GM23338 (cell line): ENCODE data around the gene TRIM8. TPM values are rescaled to one million over a fixed set of nuclear protein-coding genes. Genes with fewer than 3 reads are reported as not detected.

Experiments
- ATAC-seq: fragments of 200-7000 bp; cut with Tn5 transposase; 3 replicates; pipeline ENCODE4 v1.9.1; 2020
- DNase-seq: peaks from one replicate; pipeline ENCODE4 v3.0.0-alpha.2; 2015; ENCODE audit warnings: low spot score
- H2AFZ ChIP-seq: fragments of 200-600 bp; sonication (generic); 2 replicates; pipeline ENCODE4 v1.8.0; 2016; ENCODE audit warnings: antibody characterized with exemption, mild to moderate bottlenecking, moderate library complexity
- H3F3A ChIP-seq: fragments of 200-600 bp; sonication (generic); replicated peaks from 2 replicates; pipeline ENCODE4 v1.8.0; 2017; ENCODE audit warnings: antibody characterized with exemption, mixed run types, low read depth
- H3K27ac ChIP-seq: fragments of 200-600 bp; sonication (generic); 2 replicates; pipeline ENCODE4 v1.6.1; 2016; ENCODE audit warnings: low read depth
- H3K27me3 ChIP-seq: fragments of 200-600 bp; sonication (generic); 2 replicates; pipeline ENCODE4 v1.8.0; 2016; ENCODE audit warnings: mild to moderate bottlenecking, mixed run types, moderate library complexity; ENCODE audit not compliant: insufficient read depth
- H3K36me3 ChIP-seq: fragments of 200-600 bp; sonication (generic); 2 replicates; pipeline ENCODE4 v1.8.0; 2016; ENCODE audit warnings: mild to moderate bottlenecking; ENCODE audit not compliant: insufficient read depth
- H3K4me1 ChIP-seq: fragments of 200-600 bp; sonication (generic); 2 replicates; pipeline ENCODE4 v1.8.0; 2016; ENCODE audit warnings: mild to moderate bottlenecking, moderate library complexity; ENCODE audit not compliant: insufficient read depth
- H3K4me2 ChIP-seq: fragments of 200-600 bp; sonication (generic); 2 replicates; pipeline ENCODE4 v1.7.1; 2017; ENCODE audit warnings: mixed run types
- H3K4me3 ChIP-seq: fragments of 200-600 bp; sonication (generic); 2 replicates; pipeline ENCODE4 v1.6.1; 2016; ENCODE audit warnings: mixed run types
- H3K79me2 ChIP-seq: fragments of 200-600 bp; sonication (generic); replicated peaks from 2 replicates; pipeline ENCODE4 v1.8.0; 2017; ENCODE audit warnings: mild to moderate bottlenecking; ENCODE audit not compliant: insufficient read depth
- H3K9me2 ChIP-seq: fragments of 200-600 bp; sonication (generic); 2 replicates; pipeline ENCODE4 v1.8.0; 2017; ENCODE audit not compliant: insufficient read depth
- H4K20me1 ChIP-seq: fragments of 200-600 bp; sonication (generic); replicated peaks from 2 replicates; pipeline ENCODE4 v1.8.0; 2017; ENCODE audit warnings: mild to moderate bottlenecking; ENCODE audit not compliant: insufficient read depth
- H3K27ac Mint-ChIP-seq: 2 replicates; pipeline ENCODE4 v1.8.0; 2020; ENCODE audit warnings: inconsistent platforms, mild to moderate bottlenecking, moderate library complexity, mixed read lengths
- H3K27me3 Mint-ChIP-seq: 3 replicates; pipeline ENCODE4 v1.8.0; 2022; ENCODE audit warnings: low read depth, mild to moderate bottlenecking, moderate library complexity, mixed read lengths, inconsistent platforms; ENCODE audit not compliant: insufficient read depth, poor library complexity
- H3K36me3 Mint-ChIP-seq: 3 replicates; pipeline ENCODE4 v1.8.0; 2021; ENCODE audit warnings: low read depth, mild to moderate bottlenecking, inconsistent platforms, moderate library complexity, mixed read lengths
- H3K4me1 Mint-ChIP-seq: 3 replicates; pipeline ENCODE4 v1.8.0; 2020; ENCODE audit warnings: mild to moderate bottlenecking, inconsistent platforms, mixed read lengths
- H3K4me3 Mint-ChIP-seq: 3 replicates; pipeline ENCODE4 v1.8.0; 2021; ENCODE audit warnings: moderate library complexity, mild to moderate bottlenecking, inconsistent platforms, mixed read lengths
- H3K9me3 Mint-ChIP-seq: 3 replicates; pipeline ENCODE4 v1.8.0; 2020; ENCODE audit warnings: moderate library complexity, mild to moderate bottlenecking, inconsistent platforms, mixed read lengths
- CREB1 ChIP-seq: fragments of 250-450 bp; sonication (Bioruptor Pico); IDR thresholded peaks from 2 replicates; pipeline ENCODE4 v1.5.0; 2020; ENCODE audit warnings: low read depth, mild to moderate bottlenecking, moderate library complexity
- CTCF ChIP-seq, 2 experiments: fragments of 200-600 bp in 1 of 2; sonication (generic) in 1 of 2; conservative IDR thresholded peaks; 2 replicates each; pipeline versions ENCODE4 v1.5.1 to v1.6.1; 2016 to 2017; ENCODE audit warnings: antibody characterized with exemption in 2 of 2, low read depth in 2 of 2, mild to moderate bottlenecking in 2 of 2, moderate library complexity in 1 of 2
- ETS1 ChIP-seq: IDR thresholded peaks from 2 replicates; pipeline ENCODE4 v1.6.1; 2016; ENCODE audit warnings: antibody characterized with exemption
- EZH2 ChIP-seq: fragments of 200-600 bp; sonication (generic); IDR thresholded peaks from one replicate; pipeline ENCODE4 v1.8.0; 2017; ENCODE audit warnings: antibody characterized with exemption, mild to moderate bottlenecking, low read depth; ENCODE audit not compliant: unreplicated experiment
- EZH2phosphoT487 ChIP-seq: fragments of 200-600 bp; sonication (generic); IDR thresholded peaks from one replicate; pipeline ENCODE4 v1.8.1; 2018; ENCODE audit warnings: antibody characterized with exemption; ENCODE audit not compliant: unreplicated experiment
- JUNB ChIP-seq: IDR thresholded peaks from one replicate; pipeline ENCODE4 v1.6.1; 2016; ENCODE audit warnings: antibody characterized with exemption; ENCODE audit not compliant: unreplicated experiment
- NANOG ChIP-seq: IDR thresholded peaks from 2 replicates; pipeline ENCODE4 v1.6.1; 2016; ENCODE audit warnings: antibody characterized with exemption, borderline replicate concordance
- POLR2AphosphoS5 ChIP-seq: IDR thresholded peaks from 2 replicates; pipeline ENCODE4 v1.6.1; 2016; ENCODE audit warnings: antibody characterized with exemption, low read depth
- STAT1 ChIP-seq: IDR thresholded peaks from one replicate; pipeline ENCODE4 v1.6.1; 2016; ENCODE audit warnings: antibody characterized with exemption; ENCODE audit not compliant: unreplicated experiment
- ZNF114 ChIP-seq: fragments of 250-450 bp; sonication (Bioruptor Pico); IDR thresholded peaks from 2 replicates; pipeline ENCODE4 v1.5.0; 2020; ENCODE audit warnings: mild to moderate bottlenecking, moderate library complexity
- ZNF331 ChIP-seq: fragments of 250-450 bp; sonication (Bioruptor Pico); IDR thresholded peaks from 2 replicates; pipeline ENCODE4 v1.5.0; 2020; ENCODE audit warnings: low read depth, mild to moderate bottlenecking, moderate library complexity
- polyA plus RNA-seq: library from polyadenylated mRNA; unstranded; fragments of >200 nt; fragmentation: Nextera tagmentation; extraction: Ambion mirVana; gene quantifications from 2 replicates; pipeline ENCODE4 v1.2.1, GENCODE V29; 2016
- total RNA-seq: library from RNA; depleted of rRNA; stranded (reverse); fragments of >200 nt; shearing (Covaris generic); gene quantifications from 2 replicates; pipeline ENCODE4 v1.2.3, GENCODE V29; 2014
- TF ChIP-seq, protein P1 (sequence below): IDR thresholded peaks from one replicate; pipeline ENCODE4 v1.6.1; 2018; ENCODE audit warnings: antibody characterized with exemption; ENCODE audit not compliant: unreplicated experiment

TRIM8 gene
- total and polyA plus RNA-seq, 2 experiments from 2014 or later: 15.1 to 36.7 TPM

GRCh38 chr10:102658802-102659201, 14.5 kb downstream of the TRIM8 start (continued):
- TF ChIP-seq POLR2AphosphoS5: no peak
- no peak for TF ChIP-seq ZNF331 (CRISPR knock-in tag)
- no peak for TF ChIP-seq ETS1
- no peak for TF ChIP-seq EZH2
- no peak for TF ChIP-seq EZH2phosphoT487
- TF ChIP-seq JUNB: no peak
- TF ChIP-seq CTCF (conservative IDR thresholded peaks at IDR 0.05; ENCODE audit: low read depth in 2 of 2): no peak
- no peak for TF ChIP-seq ZNF114

DNA sequence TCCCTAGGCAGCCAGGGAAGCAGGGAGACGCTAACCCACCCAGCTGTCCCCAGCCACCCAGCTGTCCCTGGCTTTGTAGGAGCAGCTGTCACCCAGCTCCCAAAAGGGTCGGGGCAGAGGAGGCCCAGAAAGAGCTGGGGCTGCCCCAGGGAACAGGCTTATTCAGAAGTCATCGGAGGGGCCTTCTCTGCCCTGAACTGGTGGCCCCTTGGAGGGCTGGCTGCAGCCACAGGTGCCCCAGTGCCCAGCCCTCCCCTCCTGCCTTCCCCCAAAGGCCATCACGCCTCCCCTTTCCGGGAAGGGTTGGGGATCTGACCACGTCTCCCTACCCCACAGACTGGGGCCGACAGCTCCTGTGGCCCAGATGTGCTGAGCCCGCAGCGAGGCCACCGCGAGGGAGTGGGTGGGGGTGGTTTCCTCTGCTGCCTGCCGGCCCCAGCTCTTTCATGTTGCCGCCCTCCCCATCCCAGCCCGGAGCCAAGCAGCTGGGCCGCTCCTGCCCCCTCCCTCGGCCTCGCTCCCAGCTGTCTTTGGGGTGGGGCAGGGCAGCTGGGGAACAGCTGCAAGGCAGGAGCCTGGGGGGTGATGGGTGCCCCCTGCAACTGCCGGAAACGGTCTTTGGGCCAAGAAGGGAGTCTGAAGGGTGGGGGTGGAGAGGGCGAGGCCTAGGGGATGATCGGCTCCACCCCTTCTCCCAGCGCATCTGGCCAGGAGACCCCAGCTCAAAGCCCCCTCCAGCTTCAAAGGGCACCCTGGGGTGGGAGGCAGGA, 16.8 kb downstream of the TRIM8 start:
- no peaks in the 10 kb centered on the region for H4K20me1 ChIP-seq
- Mint-ChIP-seq H3K27ac (no peak overlapping the region), H3K4me1 (peaks cover 13% of the 10 kb centered on the region; the same call in 2 of the 3 replicates), H3K4me3 (no peak overlapping the region), H3K27me3 (peaks cover 13% of the 10 kb centered on the region), H3K36me3 (peaks cover 13% of the 10 kb centered on the region), H3K9me3 (no peaks in the 10 kb centered on the region)
- no peaks in the 10 kb centered on the region for H3K79me2 ChIP-seq
- peak overlapping the region; percentile 58 for H3K4me2 ChIP-seq
- no peaks in the 10 kb centered on the region for H3K9me2 ChIP-seq
- peak overlapping the region; percentile 35; the same call in 1 of the 2 replicates for H3K4me3 ChIP-seq
- no peaks in the 10 kb centered on the region for H3K27me3 ChIP-seq
- H3F3A ChIP-seq: no peaks in the 10 kb centered on the region
- ATAC-seq: peak; percentile 60
- H2AFZ ChIP-seq: no peak overlapping the region
- no peak for DNase-seq
- H3K36me3 ChIP-seq: no peaks in the 10 kb centered on the region
- H3K27ac ChIP-seq: no peak overlapping the region
- H3K4me1 ChIP-seq: peaks cover 13% of the 10 kb centered on the region; the same call in 1 of the 2 replicates
- TF ChIP-seq CTCF (conservative IDR thresholded peaks at IDR 0.05; ENCODE audit: low read depth in 2 of 2) (no peak), CREB1 (CRISPR knock-in tag) (no peak), EZH2 (no peak), ZNF331 (CRISPR knock-in tag) (no peak), EZH2phosphoT487 (no peak), ZNF114 (no peak), NANOG (no peak), STAT1 (no peak), JUNB (no peak), ETS1 (no peak)
- TF ChIP-seq, protein P1, sequence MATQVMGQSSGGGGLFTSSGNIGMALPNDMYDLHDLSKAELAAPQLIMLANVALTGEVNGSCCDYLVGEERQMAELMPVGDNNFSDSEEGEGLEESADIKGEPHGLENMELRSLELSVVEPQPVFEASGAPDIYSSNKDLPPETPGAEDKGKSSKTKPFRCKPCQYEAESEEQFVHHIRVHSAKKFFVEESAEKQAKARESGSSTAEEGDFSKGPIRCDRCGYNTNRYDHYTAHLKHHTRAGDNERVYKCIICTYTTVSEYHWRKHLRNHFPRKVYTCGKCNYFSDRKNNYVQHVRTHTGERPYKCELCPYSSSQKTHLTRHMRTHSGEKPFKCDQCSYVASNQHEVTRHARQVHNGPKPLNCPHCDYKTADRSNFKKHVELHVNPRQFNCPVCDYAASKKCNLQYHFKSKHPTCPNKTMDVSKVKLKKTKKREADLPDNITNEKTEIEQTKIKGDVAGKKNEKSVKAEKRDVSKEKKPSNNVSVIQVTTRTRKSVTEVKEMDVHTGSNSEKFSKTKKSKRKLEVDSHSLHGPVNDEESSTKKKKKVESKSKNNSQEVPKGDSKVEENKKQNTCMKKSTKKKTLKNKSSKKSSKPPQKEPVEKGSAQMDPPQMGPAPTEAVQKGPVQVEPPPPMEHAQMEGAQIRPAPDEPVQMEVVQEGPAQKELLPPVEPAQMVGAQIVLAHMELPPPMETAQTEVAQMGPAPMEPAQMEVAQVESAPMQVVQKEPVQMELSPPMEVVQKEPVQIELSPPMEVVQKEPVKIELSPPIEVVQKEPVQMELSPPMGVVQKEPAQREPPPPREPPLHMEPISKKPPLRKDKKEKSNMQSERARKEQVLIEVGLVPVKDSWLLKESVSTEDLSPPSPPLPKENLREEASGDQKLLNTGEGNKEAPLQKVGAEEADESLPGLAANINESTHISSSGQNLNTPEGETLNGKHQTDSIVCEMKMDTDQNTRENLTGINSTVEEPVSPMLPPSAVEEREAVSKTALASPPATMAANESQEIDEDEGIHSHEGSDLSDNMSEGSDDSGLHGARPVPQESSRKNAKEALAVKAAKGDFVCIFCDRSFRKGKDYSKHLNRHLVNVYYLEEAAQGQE: no peak
